Activated CD4-positive, alpha-beta T cell treated with anti-CD3 and anti-CD28 coated beads, Interleukin-2, Interleukin-6, amounts not matched to agents 100 ng/mL and 50 ng/mL, durations not matched to agents 16 hours and 8 hours (primary cell): ENCODE data around the gene NKAPD1.
"Not testable (repeated sequence)": the region's sequence is repeated elsewhere in the genome, so short reads cannot be mapped to it uniquely, and the experiment has no call there.

Source experiments
- DNase-seq: peaks from one replicate; pipeline ENCODE4 v3.0.0-alpha.2; 2020

The NKAPD1 gene

DNA sequence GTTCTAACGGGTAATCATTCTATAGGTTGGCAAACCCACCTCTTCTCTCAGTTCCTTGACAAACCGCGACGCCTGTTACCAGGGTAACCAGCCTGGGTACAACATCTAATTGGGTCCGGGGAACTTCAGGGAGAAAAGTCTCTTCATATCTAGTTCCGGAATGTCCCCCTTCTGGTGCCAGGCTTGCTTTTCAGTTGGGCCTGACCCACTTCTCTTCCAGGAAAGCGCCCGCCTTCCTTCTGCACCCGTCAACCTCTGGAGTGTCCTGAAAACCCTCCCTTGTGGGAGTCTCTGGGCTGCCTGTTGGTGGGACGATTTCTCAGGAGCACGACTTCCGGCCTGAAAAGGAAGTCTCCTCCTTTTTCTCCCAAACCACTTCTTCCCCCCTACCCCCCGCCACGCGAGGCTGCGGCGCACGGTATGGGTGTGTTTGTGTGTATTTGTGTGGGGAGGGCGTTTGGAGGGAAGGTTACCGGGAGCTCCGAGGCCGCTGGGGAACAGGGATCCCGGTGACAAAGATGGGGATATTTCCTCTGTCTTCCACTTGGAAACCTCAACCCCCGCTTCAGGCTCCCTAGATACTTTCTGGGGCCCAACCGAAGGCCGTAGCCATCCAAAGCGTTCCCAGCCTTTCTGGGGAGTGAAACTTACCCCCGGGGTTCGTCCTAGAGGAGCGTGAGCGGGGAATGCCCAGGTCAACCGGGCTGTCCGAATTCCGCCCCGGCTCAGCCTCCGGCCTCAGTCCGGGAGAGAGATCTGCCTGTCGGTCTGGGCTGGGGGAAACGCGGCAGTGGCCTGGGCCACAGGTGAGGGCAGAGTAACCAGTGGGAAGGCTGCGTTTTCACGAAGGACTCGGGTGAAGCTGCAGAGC lies at the start of gene NKAPD1, which contains the start of gene PIH1D2:
Gene NKAPD1, plus strand, starts transcription at position 359 of the 871 bp plus-strand sequence. CDS start 1,276 bp downstream, outside the sequence.
Gene PIH1D2, minus strand, starts transcription at position 77 of the 871 bp plus-strand sequence. CDS start 843 bp downstream, outside the sequence.
- peak; percentile 85 for DNase-seq

GRCh38 chr11:112024773-112025678 lies 49.1 kb upstream of the NKAPD1 start, which contains the start of gene DLAT:
Gene DLAT (plus strand): TSS chr11:112025408. CDS start chr11:112025473, 65 bp downstream.
- peak; percentile 93 for DNase-seq

DNA sequence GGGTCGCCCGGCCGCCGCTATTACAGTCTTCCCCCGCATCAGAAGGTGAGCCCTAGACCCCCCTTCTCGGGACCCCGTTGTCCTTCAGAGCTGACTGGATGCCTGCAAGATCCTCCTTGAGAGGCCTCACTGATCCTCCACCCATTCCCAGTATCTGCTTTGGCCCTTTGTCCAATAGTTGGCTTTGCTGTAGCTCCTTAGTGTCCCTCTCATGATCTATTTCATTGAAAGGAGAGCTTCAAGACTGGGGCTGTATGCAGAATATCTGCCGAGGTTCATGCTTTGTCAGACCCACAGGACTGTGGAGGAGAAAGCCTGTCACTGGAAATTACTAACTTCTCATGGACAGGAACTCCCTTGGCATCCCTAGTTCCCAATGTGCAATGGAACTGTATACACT lies 48.4 kb upstream of the NKAPD1 start:
- DNase-seq: peak; percentile 20

DNA sequence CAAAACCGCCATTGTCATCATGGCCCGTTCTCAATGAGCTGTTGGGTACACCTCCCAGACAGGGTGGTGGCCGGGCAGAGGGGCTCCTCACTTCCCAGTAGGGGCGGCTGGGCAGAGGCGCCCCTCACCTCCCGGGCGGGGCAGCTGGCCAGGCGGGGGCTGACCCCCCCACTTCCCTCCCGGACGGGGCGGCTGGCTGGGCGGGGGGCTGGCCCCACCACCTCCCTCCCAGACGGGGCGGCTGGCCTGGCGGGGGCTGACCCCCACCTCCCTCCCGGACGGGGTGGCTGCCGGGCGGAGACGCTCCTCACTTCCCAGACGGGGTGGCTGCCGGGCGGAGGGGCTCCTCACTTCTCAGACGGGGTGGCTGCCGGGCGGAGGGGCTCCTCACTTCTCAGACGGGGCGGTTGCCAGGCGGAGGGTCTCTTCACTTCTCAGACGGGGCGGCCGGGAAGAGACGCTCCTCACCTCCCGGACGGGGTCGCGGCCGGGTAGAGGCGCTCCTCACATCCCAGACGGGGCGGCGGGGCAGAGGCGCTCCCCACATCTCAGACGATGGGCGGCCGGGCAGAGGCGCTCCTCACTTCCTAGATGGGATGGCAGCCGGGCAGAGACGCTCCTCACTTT lies 47.2 kb upstream of the NKAPD1 start:
- DNase-seq: not testable (repeated sequence)

GRCh38 chr11:112029460-112029859 lies 44.6 kb upstream of the NKAPD1 start:
- no peak for DNase-seq

- no peak for DNase-seq
Observed at GRCh38 chr11:112033902-112034301, 40.2 kb upstream of the NKAPD1 start.

DNA sequence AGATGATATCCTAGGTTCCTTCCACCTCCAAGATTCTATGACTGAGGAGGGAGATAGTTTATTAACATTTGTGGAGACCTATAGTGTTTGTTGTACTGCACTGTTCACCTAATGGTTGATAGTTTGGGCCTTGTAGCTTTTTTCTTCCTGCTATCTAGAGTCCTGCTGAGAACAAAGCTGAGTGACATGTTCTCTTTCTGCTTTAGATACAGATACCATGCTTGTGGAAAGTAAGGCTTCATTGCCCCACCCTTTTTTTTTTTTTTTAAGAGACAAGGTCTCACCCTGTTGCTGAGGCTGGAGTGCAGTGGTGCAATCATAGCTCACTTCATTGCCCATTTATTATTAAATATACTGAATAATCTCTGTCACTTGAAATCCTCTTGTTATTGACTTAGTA lies 36.6 kb upstream of the NKAPD1 start:
- DNase-seq: no peak

- no peak for DNase-seq
Observed at GRCh38 chr11:112042161-112042960, 31.7 kb upstream of the NKAPD1 start.

- no peak for DNase-seq
Observed at GRCh38 chr11:112042961-112043304, 31.2 kb upstream of the NKAPD1 start.

GRCh38 chr11:112044961-112045360 lies 29.1 kb upstream of the NKAPD1 start:
- DNase-seq: no peak

- DNase-seq: not testable (repeated sequence)
Observed at GRCh38 chr11:112046647-112047046, 27.5 kb upstream of the NKAPD1 start.

DNA sequence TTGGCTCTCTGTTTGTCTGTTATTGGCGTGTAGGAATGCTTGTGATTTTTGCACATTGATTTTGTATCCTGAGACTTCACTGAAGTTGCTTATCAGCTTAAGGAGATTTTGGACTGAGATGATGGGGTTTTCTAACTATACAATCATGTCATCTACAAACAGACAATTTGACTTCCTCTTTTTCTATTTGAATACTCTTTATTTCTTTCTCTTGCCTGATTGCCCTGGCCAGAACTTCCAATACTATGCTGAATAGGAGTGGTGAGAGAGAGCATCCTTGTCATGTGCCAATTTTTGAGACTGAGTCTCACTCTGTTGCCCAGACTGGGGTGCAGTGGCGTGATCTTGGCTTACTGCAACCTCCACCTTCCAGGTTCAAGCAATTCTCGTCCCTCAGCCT lies 25.8 kb upstream of the NKAPD1 start:
- not testable (repeated sequence) for DNase-seq

DNA sequence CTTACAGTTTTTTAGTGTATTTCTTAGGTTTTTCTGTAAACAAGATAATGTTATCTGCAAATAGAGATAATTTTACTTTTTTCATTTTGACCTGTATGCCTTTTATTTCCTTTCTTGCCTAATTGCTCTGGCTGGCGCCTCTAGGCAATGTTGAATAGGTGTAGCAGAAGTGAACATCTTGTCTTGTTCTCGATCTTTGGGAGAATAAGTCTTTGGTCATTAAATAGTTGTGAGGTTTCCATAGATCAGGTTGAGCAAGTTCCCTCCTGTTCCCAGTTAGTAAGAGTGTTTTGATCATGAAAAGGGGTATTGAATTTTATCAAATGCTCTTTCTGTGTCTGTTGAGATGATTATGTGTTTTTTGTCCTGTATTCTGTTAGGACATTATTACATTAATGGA lies 24.3 kb upstream of the NKAPD1 start:
- DNase-seq: no peak

DNA sequence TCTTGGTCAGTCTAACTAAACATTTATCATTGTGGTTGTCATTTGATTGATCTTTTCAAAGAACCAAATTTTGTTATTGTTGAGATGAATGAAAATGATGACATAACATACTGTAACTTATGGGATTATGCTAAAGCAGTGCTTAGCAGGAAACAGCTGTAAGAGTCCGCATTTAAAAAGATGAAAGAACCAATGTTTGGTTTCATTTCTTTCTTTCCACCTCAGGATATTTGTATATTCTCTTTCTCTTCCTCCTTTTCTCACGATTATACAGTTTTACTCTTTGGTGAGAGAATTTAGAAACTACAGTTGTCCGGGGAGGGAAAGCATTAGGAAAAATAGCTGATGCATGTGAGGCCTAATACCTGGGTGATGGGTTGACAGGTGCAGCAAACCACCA lies 23.4 kb upstream of the NKAPD1 start:
- DNase-seq: no peak

GRCh38 chr11:112051768-112052167 lies 22.3 kb upstream of the NKAPD1 start:
- no peak for DNase-seq

GRCh38 chr11:112057170-112057569 lies 16.9 kb upstream of the NKAPD1 start:
- peak; percentile 72 for DNase-seq

GRCh38 chr11:112058103-112058502 lies 16.0 kb upstream of the NKAPD1 start:
- no peak for DNase-seq

- DNase-seq: no peak
Observed at GRCh38 chr11:112062923-112063322, 11.2 kb upstream of the NKAPD1 start.

GRCh38 chr11:112082729-112083128 lies 8.6 kb downstream of the NKAPD1 start:
- peak; percentile 83 for DNase-seq

- DNase-seq: peak; percentile 49
Observed at GRCh38 chr11:112085822-112086421, 11.8 kb downstream of the NKAPD1 start.

- peak; percentile 98 for DNase-seq
Observed at GRCh38 chr11:112086422-112087191, 12.5 kb downstream of the NKAPD1 start, which contains the start of the genes SDHD and TIMM8B. Gene SDHD (plus strand): TSS chr11:112086873. CDS start chr11:112086908, 35 bp downstream. Gene TIMM8B (minus strand): TSS chr11:112086756. CDS start chr11:112086723, 33 bp downstream.
